H1 (cell line): ENCODE measurements around the gene GFRA3.

ENCODE experiments used
- CBX8 ChIP-seq: fragments of 300-800, 300-1000 bp; sonication (generic); IDR thresholded peaks from 2 replicates; pipeline ENCODE4 v1.7.1; 2016; ENCODE audit warnings: low read depth, low read length, borderline replicate concordance
- EZH2 ChIP-seq: fragments of 200-600 bp; sonication (generic); IDR thresholded peaks from 2 replicates; pipeline ENCODE4 v1.7.1; 2012; ENCODE audit warnings: low read depth, mild to moderate bottlenecking, moderate library complexity, low read length, inconsistent platforms; ENCODE audit not compliant: severe bottlenecking
- JUN ChIP-seq: IDR thresholded peaks from 2 replicates; pipeline ENCODE4 v1.6.1; 2011; ENCODE audit warnings: low read depth, mild to moderate bottlenecking, improper control_type of control experiment, low read length
- KDM1A ChIP-seq: fragments of 200-600, 300-600 bp; sonication (generic); IDR thresholded peaks from 2 replicates; pipeline ENCODE4 v1.7.1; 2016; ENCODE audit warnings: mild to moderate bottlenecking, low read length, borderline replicate concordance
- KDM5A ChIP-seq: fragments of 200-600 bp; IDR thresholded peaks from 2 replicates; pipeline ENCODE4 v1.7.1; 2012; ENCODE audit warnings: mild to moderate bottlenecking, low read length, inconsistent platforms, mixed read lengths
- NRF1 ChIP-seq: IDR thresholded peaks from 2 replicates; pipeline ENCODE4 v1.6.1; 2011; ENCODE audit warnings: mild to moderate bottlenecking, low read depth, low read length, improper control_type of control experiment
- POLR2A ChIP-seq, 2 experiments: IDR thresholded peaks; 1 replicate in 1 of 2; 2 replicates in 1 of 2; pipeline ENCODE4 v1.6.1; 2011; ENCODE audit warnings: low read depth in 2 of 2, low read length in 2 of 2, mild to moderate bottlenecking in 2 of 2; ENCODE audit errors: control extremely low read depth in 1 of 2
- SP1 ChIP-seq: IDR thresholded peaks from 2 replicates; pipeline ENCODE4 v1.6.1; 2011; ENCODE audit warnings: low read depth, low read length
- ZNF274 ChIP-seq: IDR thresholded peaks from 2 replicates; pipeline ENCODE4 v1.7.0; 2012; ENCODE audit warnings: low read length, borderline replicate concordance; ENCODE audit errors: extremely low read depth
- TF ChIP-seq, protein P1 (sequence below), 3 experiments: IDR thresholded peaks; 1 replicate in 2 of 3; 2 replicates in 1 of 3; pipeline versions ENCODE4 v1.5.1 to v1.6.1; 2011; ENCODE audit warnings: low read length in 3 of 3, mild to moderate bottlenecking in 3 of 3, inconsistent platforms in 2 of 3, low read depth in 1 of 3, moderate library complexity in 1 of 3; ENCODE audit not compliant: insufficient read depth in 1 of 3; ENCODE audit errors: control extremely low read depth in 1 of 3
- TF ChIP-seq, protein P2 (sequence below): IDR thresholded peaks from 2 replicates; pipeline ENCODE4 v1.6.1; 2012; ENCODE audit warnings: inconsistent platforms
- TF ChIP-seq, protein P3 (sequence below): IDR thresholded peaks from 2 replicates; pipeline ENCODE4 v1.6.1; 2012; ENCODE audit warnings: low read length, inconsistent platforms

DNA sequence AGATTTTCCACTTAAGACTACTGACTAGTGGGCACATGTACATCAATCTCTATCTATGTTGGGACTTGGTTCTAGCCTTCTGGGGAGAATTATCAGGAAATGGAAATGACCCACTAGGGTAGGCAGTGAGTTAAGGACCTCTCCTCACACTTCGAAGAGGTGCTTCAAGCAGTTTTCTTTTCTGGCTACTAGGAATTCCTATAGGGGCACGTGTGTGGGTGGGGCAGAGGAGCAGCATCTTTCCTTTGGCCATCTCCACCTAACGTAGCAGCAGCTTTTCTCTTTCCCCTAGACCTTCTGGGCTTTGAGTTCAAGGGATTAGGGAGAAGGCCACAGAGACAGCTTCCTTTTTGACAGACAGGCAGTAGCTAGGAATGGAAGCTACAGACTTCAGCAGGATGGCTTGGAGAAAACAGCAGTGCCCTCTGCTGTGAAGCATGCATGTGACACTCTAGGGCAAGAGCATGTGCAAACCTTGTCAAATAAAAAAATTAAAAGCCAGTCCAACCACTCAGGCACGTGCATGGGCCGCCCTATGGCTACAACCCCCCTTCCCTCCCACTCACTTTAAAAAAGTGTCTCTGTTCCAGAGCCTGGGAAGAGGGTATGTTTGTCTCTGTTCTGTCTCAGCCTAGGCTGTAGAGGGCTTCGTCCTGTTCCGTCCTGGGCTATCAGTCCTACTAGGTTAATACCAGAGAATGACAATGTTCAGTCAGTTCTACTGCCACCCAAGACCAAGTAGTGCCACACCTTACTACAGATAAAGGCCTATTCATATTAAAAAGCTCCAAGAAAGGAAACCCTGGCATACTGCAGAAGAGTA lies 8.7 kb upstream of the GFRA3 start:
- TF ChIP-seq EZH2 (no peak), SP1 (no peak), KDM1A (no peak), NRF1 (no peak), CBX8 (no peak), KDM5A (no peak), JUN (no peak), ZNF274 (no peak), POLR2A (IDR thresholded peaks at IDR 0.05; ENCODE audit: control extremely low read depth in 1 of 2, low read depth in 2 of 2, low read length in 2 of 2) (no peak)
- TF ChIP-seq, protein P1, sequence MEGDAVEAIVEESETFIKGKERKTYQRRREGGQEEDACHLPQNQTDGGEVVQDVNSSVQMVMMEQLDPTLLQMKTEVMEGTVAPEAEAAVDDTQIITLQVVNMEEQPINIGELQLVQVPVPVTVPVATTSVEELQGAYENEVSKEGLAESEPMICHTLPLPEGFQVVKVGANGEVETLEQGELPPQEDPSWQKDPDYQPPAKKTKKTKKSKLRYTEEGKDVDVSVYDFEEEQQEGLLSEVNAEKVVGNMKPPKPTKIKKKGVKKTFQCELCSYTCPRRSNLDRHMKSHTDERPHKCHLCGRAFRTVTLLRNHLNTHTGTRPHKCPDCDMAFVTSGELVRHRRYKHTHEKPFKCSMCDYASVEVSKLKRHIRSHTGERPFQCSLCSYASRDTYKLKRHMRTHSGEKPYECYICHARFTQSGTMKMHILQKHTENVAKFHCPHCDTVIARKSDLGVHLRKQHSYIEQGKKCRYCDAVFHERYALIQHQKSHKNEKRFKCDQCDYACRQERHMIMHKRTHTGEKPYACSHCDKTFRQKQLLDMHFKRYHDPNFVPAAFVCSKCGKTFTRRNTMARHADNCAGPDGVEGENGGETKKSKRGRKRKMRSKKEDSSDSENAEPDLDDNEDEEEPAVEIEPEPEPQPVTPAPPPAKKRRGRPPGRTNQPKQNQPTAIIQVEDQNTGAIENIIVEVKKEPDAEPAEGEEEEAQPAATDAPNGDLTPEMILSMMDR (IDR thresholded peaks at IDR 0.05; ENCODE audit: control extremely low read depth in 1 of 3, insufficient read depth in 1 of 3, low read depth in 1 of 3, low read length in 3 of 3) = peak; percentile 47 to 78 (median 75)
- TF ChIP-seq, protein P2, sequence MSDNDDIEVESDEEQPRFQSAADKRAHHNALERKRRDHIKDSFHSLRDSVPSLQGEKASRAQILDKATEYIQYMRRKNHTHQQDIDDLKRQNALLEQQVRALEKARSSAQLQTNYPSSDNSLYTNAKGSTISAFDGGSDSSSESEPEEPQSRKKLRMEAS = 0 out of 2 replicates have a peak, but pooled peaks have one; percentile 31
- TF ChIP-seq, protein P3, sequence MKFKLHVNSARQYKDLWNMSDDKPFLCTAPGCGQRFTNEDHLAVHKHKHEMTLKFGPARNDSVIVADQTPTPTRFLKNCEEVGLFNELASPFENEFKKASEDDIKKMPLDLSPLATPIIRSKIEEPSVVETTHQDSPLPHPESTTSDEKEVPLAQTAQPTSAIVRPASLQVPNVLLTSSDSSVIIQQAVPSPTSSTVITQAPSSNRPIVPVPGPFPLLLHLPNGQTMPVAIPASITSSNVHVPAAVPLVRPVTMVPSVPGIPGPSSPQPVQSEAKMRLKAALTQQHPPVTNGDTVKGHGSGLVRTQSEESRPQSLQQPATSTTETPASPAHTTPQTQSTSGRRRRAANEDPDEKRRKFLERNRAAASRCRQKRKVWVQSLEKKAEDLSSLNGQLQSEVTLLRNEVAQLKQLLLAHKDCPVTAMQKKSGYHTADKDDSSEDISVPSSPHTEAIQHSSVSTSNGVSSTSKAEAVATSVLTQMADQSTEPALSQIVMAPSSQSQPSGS = no peak
